ENCODE data around the gene COMMD8.
A peak's percentile ranks its signal among the peaks of the same experiment; 100 is the strongest.

Gene COMMD8

GRCh38 chr4:47485768-47486167 is 22.3 kb upstream of the COMMD8 start:
- TF ChIP-seq POLR2AphosphoS5 (IDR thresholded peaks at IDR 0.05; ENCODE audit: low read depth, low read length) (no peak), SIN3A (IDR thresholded peaks at IDR 0.05; ENCODE audit: borderline replicate concordance, insufficient read depth, low read length) (no peak), REST (IDR thresholded peaks at IDR 0.05; ENCODE audit: insufficient read depth in 1 of 2, low read depth in 2 of 2, low read length in 2 of 2) (no peak), FOXP2 (optimal IDR thresholded peaks at IDR 0.05; ENCODE audit: borderline replicate concordance, extremely low read depth, extremely low read length, insufficient read depth) (no peak), TAF1 (IDR thresholded peaks at IDR 0.05; ENCODE audit: borderline replicate concordance, insufficient read depth, low read length) (no peak)

GRCh38 chr4:47485047-47485692 is 21.7 kb upstream of the COMMD8 start, which contains the start of gene ATP10D:
TSS of gene ATP10D (plus strand) at chr4:47485275. CDS start at chr4:47512541, 27,266 bp downstream.
- peak; percentile 21 for TF ChIP-seq FOXP2 (optimal IDR thresholded peaks at IDR 0.05; ENCODE audit: borderline replicate concordance, extremely low read depth, extremely low read length, insufficient read depth)
- TF ChIP-seq REST (IDR thresholded peaks at IDR 0.05; ENCODE audit: insufficient read depth in 1 of 2, low read depth in 2 of 2, low read length in 2 of 2), result no peak
- TF ChIP-seq POLR2AphosphoS5 (IDR thresholded peaks at IDR 0.05; ENCODE audit: low read depth, low read length), result no peak
- no peak for TF ChIP-seq TAF1 (IDR thresholded peaks at IDR 0.05; ENCODE audit: borderline replicate concordance, insufficient read depth, low read length)
- no peak for TF ChIP-seq SIN3A (IDR thresholded peaks at IDR 0.05; ENCODE audit: borderline replicate concordance, insufficient read depth, low read length)

- no peak for TF ChIP-seq POLR2AphosphoS5 (IDR thresholded peaks at IDR 0.05; ENCODE audit: low read depth, low read length)
- TF ChIP-seq FOXP2 (optimal IDR thresholded peaks at IDR 0.05; ENCODE audit: borderline replicate concordance, extremely low read depth, extremely low read length, insufficient read depth), result no peak
- TF ChIP-seq REST (IDR thresholded peaks at IDR 0.05; ENCODE audit: insufficient read depth in 1 of 2, low read depth in 2 of 2, low read length in 2 of 2), result no peak
- TF ChIP-seq TAF1 (IDR thresholded peaks at IDR 0.05; ENCODE audit: borderline replicate concordance, insufficient read depth, low read length), result no peak
These were observed 20.7 kb upstream of the COMMD8 start for GRCh38 chr4:47484168-47484567.

- TF ChIP-seq SIN3A (IDR thresholded peaks at IDR 0.05; ENCODE audit: borderline replicate concordance, insufficient read depth, low read length), result no peak
These were observed 20.2 kb upstream of the COMMD8 start for GRCh38 chr4:47483745-47484144.

- TF ChIP-seq REST (IDR thresholded peaks at IDR 0.05; ENCODE audit: insufficient read depth in 1 of 2, low read depth in 2 of 2, low read length in 2 of 2), result no peak
- TF ChIP-seq TAF1 (IDR thresholded peaks at IDR 0.05; ENCODE audit: borderline replicate concordance, insufficient read depth, low read length), result no peak
- TF ChIP-seq FOXP2 (optimal IDR thresholded peaks at IDR 0.05; ENCODE audit: borderline replicate concordance, extremely low read depth, extremely low read length, insufficient read depth), result no peak
- no peak for TF ChIP-seq POLR2AphosphoS5 (IDR thresholded peaks at IDR 0.05; ENCODE audit: low read depth, low read length)
- TF ChIP-seq SIN3A (IDR thresholded peaks at IDR 0.05; ENCODE audit: borderline replicate concordance, insufficient read depth, low read length), result no peak
These were observed 18.8 kb upstream of the COMMD8 start for GRCh38 chr4:47482326-47482725.

Data from PFSK-1 (cell line).